Hepatocyte (in vitro differentiated cells): ENCODE results near the gene SIRPD. TPM values are rescaled to one million over a fixed set of nuclear protein-coding genes. Genes with fewer than 3 reads are reported as not detected.
A peak's percentile ranks its signal among the peaks of the same experiment; 100 is the strongest.
"Not testable (repeated sequence)": the region's sequence is repeated elsewhere in the genome, so short reads cannot be mapped to it uniquely, and the experiment has no call there.

Experiments
- DNase-seq: peaks from one replicate; pipeline ENCODE4 v3.0.0-alpha.2; 2016; ENCODE audit warnings: low spot score
- H2AFZ ChIP-seq: fragments of 200-600 bp; sonication (generic); 2 replicates; pipeline ENCODE4 v1.6.0; 2016; ENCODE audit warnings: antibody characterized with exemption, mild to moderate bottlenecking
- H3K27ac ChIP-seq: fragments of 200-600 bp; sonication (generic); 2 replicates; pipeline ENCODE4 v1.5.1; 2016; ENCODE audit warnings: mild to moderate bottlenecking
- H3K27me3 ChIP-seq: fragments of 200-600 bp; sonication (generic); 2 replicates; pipeline ENCODE4 v1.6.1; 2016
- H3K36me3 ChIP-seq: fragments of 200-600 bp; sonication (generic); replicated peaks from 2 replicates; pipeline ENCODE4 v1.5.1; 2016; ENCODE audit warnings: low read depth; ENCODE audit not compliant: insufficient read depth
- H3K4me1 ChIP-seq: fragments of 200-600 bp; sonication (generic); 2 replicates; pipeline ENCODE4 v1.5.1; 2016; ENCODE audit warnings: mild to moderate bottlenecking, moderate library complexity; ENCODE audit not compliant: insufficient read depth
- H3K4me2 ChIP-seq: fragments of 200-600 bp; sonication (generic); 2 replicates; pipeline ENCODE4 v1.6.0; 2016
- H3K4me3 ChIP-seq: fragments of 200-600 bp; sonication (generic); 2 replicates; pipeline ENCODE4 v1.5.1; 2016; ENCODE audit warnings: mild to moderate bottlenecking
- H3K79me2 ChIP-seq: fragments of 200-600 bp; sonication (generic); 2 replicates; pipeline ENCODE4 v1.6.0; 2017; ENCODE audit warnings: mild to moderate bottlenecking
- H3K9me2 ChIP-seq: fragments of 200-600 bp; sonication (generic); replicated peaks from 2 replicates; pipeline ENCODE4 v1.6.0; 2017; ENCODE audit warnings: mild to moderate bottlenecking; ENCODE audit not compliant: insufficient read depth
- H3K9me3 ChIP-seq: fragments of 200-600 bp; sonication (generic); 2 replicates; pipeline ENCODE4 v1.5.1; 2016; ENCODE audit warnings: low read depth, mild to moderate bottlenecking
- H4K20me1 ChIP-seq: fragments of 200-600 bp; sonication (generic); 2 replicates; pipeline ENCODE4 v1.6.0; 2016; ENCODE audit warnings: mild to moderate bottlenecking; ENCODE audit not compliant: insufficient read depth, poor library complexity, severe bottlenecking
- CTCF ChIP-seq: fragments of 200-600 bp; sonication (generic); IDR thresholded peaks from 2 replicates; pipeline ENCODE4 v1.5.1; 2016; ENCODE audit warnings: antibody characterized with exemption, mild to moderate bottlenecking; ENCODE audit not compliant: poor library complexity
- EZH2 ChIP-seq: fragments of 200-600 bp; sonication (generic); IDR thresholded peaks from 2 replicates; pipeline ENCODE4 v1.6.1; 2016; ENCODE audit warnings: antibody characterized with exemption, mild to moderate bottlenecking, borderline replicate concordance
- EZH2phosphoT487 ChIP-seq: fragments of 200-600 bp; sonication (generic); IDR thresholded peaks from one replicate; pipeline ENCODE4 v1.6.1; 2018; ENCODE audit warnings: antibody characterized with exemption, mild to moderate bottlenecking, low read depth, moderate library complexity; ENCODE audit not compliant: unreplicated experiment, severe bottlenecking
- WGBS: methylation state at CpG from one replicate; pipeline ENCODE4 v1.1.6; 2016; ENCODE audit warnings: low lambda C conversion rate; ENCODE audit errors: missing lambda C conversion rate; 5-methylcytosine and 5-hydroxymethylcytosine counted together
- polyA plus RNA-seq: library from polyadenylated mRNA; unstranded; fragments of >200 nt; fragmentation: Nextera tagmentation; extraction: Ambion mirVana; gene quantifications from 2 replicates; pipeline ENCODE4 v1.2.1, GENCODE V29; 2016
- total RNA-seq: library from RNA; depleted of rRNA; stranded (reverse); fragments of >200 nt; gene quantifications from 2 replicates; pipeline ENCODE4 v1.2.3, GENCODE V29; 2014

The SIRPD gene
- total and polyA plus RNA-seq, 2 experiments from 2014 or later, result not detected

- Histone ChIP-seq H3K4me1 (peaks cover 4% of the 10 kb centered on the region), H3K9me2 (no peaks in the 10 kb centered on the region), H3K9me3 (no peaks in the 10 kb centered on the region), H3K4me3 (no peak overlapping the region), H4K20me1 (no peaks in the 10 kb centered on the region), H3K36me3 (no peaks in the 10 kb centered on the region), H3K27ac (peak overlapping the region; percentile 79), H3K79me2 (no peaks in the 10 kb centered on the region), H3K27me3 (no peaks in the 10 kb centered on the region), H3K4me2 (no peak overlapping the region), H2AFZ (no peak overlapping the region)
- no peak for DNase-seq
- TF ChIP-seq CTCF, result no peak
- TF ChIP-seq EZH2, result no peak
- no peak for TF ChIP-seq EZH2phosphoT487
- WGBS, result 31% methylated on average over 3 of the region's 3 CpGs
These were observed 57.0 kb downstream of the SIRPD start for GRCh38 chr20:1500496-1500895.

DNA sequence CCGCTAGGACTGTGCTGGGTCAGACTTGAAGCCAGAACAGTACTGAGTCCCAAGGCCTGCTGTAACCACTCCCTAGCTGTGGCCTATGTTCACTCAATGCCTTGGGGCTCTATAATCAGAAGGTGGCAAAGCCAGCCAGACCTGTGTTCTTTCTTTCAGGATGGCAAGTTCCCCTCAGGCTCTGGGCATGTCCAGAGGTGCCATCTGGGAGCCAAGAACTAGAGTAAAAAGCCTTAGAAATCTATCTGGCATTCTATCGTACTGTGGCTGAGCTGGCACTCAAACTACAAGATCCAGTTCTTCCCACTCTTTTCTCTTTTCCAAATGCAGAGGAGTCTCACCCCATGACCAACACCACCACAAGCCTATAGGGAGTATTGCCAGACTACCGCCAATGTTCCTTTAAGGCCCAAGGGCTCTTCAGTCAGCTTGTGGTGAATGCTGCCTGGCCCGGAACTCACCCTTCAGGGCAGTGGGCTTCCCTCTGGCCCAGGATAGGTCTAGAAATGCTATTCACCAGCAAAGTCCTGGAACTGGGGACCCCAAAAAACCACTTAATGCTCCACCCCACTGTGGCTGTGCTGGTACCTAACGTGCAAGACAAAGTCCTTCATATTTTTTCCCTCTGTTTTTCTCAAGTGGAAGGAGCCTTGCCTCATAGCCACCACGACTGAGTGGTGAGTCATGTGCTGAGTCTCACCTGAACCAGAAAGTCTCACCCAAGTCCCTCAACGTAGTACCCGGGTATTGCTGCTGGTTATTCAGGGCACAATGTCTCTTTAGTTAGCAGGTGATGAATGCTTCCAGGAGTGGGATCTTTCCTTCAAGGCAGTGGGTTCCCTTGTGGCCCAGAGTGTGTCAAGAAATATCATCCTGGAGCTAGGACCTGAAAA lies 57.7 kb downstream of the SIRPD start:
- H3K27me3 ChIP-seq, result no peaks in the 10 kb centered on the region
- peak; percentile 21 for DNase-seq
- no peaks in the 10 kb centered on the region for H3K36me3 ChIP-seq
- H3K9me2 ChIP-seq, result no peaks in the 10 kb centered on the region
- H3K9me3 ChIP-seq, result no peaks in the 10 kb centered on the region
- H4K20me1 ChIP-seq, result no peaks in the 10 kb centered on the region
- peak overlapping the region; percentile 79 for H3K27ac ChIP-seq
- TF ChIP-seq CTCF (no peak), EZH2phosphoT487 (no peak)
- no peak overlapping the region for H2AFZ ChIP-seq
- no peaks in the 10 kb centered on the region for H3K79me2 ChIP-seq
- H3K4me2 ChIP-seq, result no peak overlapping the region
- no peak overlapping the region for H3K4me3 ChIP-seq
- 85% methylated on average over 8 of the region's 8 CpGs for WGBS
- peaks cover 4% of the 10 kb centered on the region for H3K4me1 ChIP-seq

- WGBS, result 86% methylated on average over 5 of the region's 5 CpGs
- H3K4me1 ChIP-seq, H3K9me2 ChIP-seq, H3K79me2 ChIP-seq, H4K20me1 ChIP-seq, H3K36me3 ChIP-seq, H2AFZ ChIP-seq, H3K4me3 ChIP-seq, H3K27ac ChIP-seq, H3K9me3 ChIP-seq, H3K4me2 ChIP-seq, DNase-seq: not testable (repeated sequence)
- peaks cover 17% of the 10 kb centered on the region for H3K27me3 ChIP-seq
These were observed 60.1 kb downstream of the SIRPD start for GRCh38 chr20:1497371-1497770.

- no peak overlapping the region for H3K27ac ChIP-seq
- no peak overlapping the region for H2AFZ ChIP-seq
- H3K4me3 ChIP-seq, result no peak overlapping the region
- peaks cover 17% of the 10 kb centered on the region for H3K27me3 ChIP-seq
- no peaks in the 10 kb centered on the region for H3K9me3 ChIP-seq
- TF ChIP-seq EZH2phosphoT487 (no peak), CTCF (no peak), EZH2 (no peak)
- H4K20me1 ChIP-seq, result no peaks in the 10 kb centered on the region
- no peaks in the 10 kb centered on the region for H3K36me3 ChIP-seq
- WGBS, result 90% methylated on average over 3 of the region's 3 CpGs
- H3K79me2 ChIP-seq, result no peaks in the 10 kb centered on the region
- H3K4me1 ChIP-seq, result peaks cover 4% of the 10 kb centered on the region
- no peak overlapping the region for H3K4me2 ChIP-seq
- no peaks in the 10 kb centered on the region for H3K9me2 ChIP-seq
- no peak for DNase-seq
These were observed 60.6 kb downstream of the SIRPD start for GRCh38 chr20:1496930-1497329.
